IgD-negative memory B cell (primary cell): ENCODE results near the gene PP2D1. TPM values are rescaled to one million over a fixed set of nuclear protein-coding genes. Genes with fewer than 3 reads are reported as not detected.

ENCODE experiments used
- polyA plus RNA-seq: library from polyadenylated mRNA; unstranded; fragments of 300-500 nt; fragmentation: Illumina TruSeq; gene quantifications from one replicate; pipeline ENCODE4 v1.2.3, GENCODE V29; 2021

The PP2D1 gene
- polyA plus RNA-seq, 1 donor from 2014 or later = 0.64 TPM

Other genes starting within 250 kb of the PP2D1 start
- 1.0 TPM for gene EFHB, start 78.0 kb downstream of the PP2D1 start, polyA plus RNA-seq
- gene RAB5A, start 65.2 kb downstream of the PP2D1 start, polyA plus RNA-seq = 29.7 TPM
- gene KAT2B, start 28.2 kb upstream of the PP2D1 start, polyA plus RNA-seq = 4.8 TPM
- 8.3 TPM for gene SGO1, start 173.9 kb upstream of the PP2D1 start, polyA plus RNA-seq